ENCODE measurements around the gene TFB2M.

DNA sequence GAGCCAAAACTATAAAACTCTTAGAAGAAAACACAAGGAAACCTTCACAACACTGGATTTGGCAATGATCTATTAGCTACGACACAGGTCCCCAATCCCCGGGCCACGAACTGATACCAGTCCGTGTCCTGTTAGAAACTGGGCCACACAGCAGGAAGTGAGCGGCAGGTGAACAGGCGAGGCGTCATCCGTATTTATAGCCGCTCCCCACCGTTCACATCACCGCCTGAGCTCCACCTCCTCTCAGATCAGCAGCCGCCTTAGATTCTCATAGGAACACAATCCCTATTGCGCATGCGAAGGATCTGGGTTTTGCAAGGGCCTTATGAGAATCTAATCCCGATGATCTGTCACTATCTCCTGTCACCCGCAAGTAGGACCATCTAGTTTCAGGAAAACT, 11.9 kb downstream of the TFB2M start:
- TF ChIP-seq POU2F2 (IDR thresholded peaks at IDR 0.05; ENCODE audit: low read depth, low read length) (no peak), POLR2AphosphoS5 (IDR thresholded peaks at IDR 0.05; ENCODE audit: low read depth, low read length) (no peak), POLR2A (IDR thresholded peaks at IDR 0.05; ENCODE audit: low read depth, low read length) (no peak), TAF1 (IDR thresholded peaks at IDR 0.05; ENCODE audit: low read depth, low read length) (no peak)

Data from GM12891 (cell line).